ENCODE data around the gene ANKRD28.

DNA sequence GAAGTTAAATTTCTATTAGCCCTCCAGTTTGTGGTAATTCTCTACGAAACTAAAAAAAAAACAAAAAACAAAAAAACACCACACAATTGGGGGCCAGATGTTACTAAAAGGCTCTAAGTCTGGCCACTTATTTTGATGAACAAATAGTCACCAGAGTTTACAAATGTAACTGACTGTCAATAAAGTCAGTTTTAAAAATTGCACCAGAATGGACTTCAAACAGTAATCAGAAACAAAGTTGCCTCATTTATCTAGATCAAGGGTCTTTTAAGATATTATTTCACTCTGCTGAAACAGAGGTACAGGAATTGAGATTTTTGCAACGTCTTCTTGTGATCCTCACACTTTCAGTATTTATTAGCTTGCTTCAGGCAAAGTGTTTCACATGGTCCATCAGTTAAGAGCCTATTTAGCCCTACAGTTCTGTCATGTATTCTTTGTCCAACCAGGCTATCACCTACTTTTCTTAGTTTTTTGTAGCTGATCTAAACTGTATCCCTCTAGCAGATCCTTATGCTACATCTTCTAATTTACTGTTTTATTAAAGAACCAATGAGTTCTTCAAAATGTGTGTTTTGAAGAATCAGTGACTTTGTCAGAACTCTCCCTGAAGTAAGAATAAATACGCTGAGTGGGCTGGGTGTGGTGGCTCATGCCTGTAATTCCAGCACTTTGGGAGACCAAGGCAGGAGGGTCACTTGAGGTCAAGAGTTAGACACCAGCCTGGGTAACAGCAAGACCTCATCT lies 74.7 kb downstream of the ANKRD28 start:
- TF ChIP-seq, protein P1, sequence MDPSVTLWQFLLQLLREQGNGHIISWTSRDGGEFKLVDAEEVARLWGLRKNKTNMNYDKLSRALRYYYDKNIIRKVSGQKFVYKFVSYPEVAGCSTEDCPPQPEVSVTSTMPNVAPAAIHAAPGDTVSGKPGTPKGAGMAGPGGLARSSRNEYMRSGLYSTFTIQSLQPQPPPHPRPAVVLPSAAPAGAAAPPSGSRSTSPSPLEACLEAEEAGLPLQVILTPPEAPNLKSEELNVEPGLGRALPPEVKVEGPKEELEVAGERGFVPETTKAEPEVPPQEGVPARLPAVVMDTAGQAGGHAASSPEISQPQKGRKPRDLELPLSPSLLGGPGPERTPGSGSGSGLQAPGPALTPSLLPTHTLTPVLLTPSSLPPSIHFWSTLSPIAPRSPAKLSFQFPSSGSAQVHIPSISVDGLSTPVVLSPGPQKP (IDR thresholded peaks at IDR 0.05; ENCODE audit: borderline replicate concordance, low read depth, low read length), result no peak
- TF ChIP-seq, protein P2, sequence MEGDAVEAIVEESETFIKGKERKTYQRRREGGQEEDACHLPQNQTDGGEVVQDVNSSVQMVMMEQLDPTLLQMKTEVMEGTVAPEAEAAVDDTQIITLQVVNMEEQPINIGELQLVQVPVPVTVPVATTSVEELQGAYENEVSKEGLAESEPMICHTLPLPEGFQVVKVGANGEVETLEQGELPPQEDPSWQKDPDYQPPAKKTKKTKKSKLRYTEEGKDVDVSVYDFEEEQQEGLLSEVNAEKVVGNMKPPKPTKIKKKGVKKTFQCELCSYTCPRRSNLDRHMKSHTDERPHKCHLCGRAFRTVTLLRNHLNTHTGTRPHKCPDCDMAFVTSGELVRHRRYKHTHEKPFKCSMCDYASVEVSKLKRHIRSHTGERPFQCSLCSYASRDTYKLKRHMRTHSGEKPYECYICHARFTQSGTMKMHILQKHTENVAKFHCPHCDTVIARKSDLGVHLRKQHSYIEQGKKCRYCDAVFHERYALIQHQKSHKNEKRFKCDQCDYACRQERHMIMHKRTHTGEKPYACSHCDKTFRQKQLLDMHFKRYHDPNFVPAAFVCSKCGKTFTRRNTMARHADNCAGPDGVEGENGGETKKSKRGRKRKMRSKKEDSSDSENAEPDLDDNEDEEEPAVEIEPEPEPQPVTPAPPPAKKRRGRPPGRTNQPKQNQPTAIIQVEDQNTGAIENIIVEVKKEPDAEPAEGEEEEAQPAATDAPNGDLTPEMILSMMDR (conservative IDR thresholded peaks at IDR 0.05; ENCODE audit: low read depth, low read length), result no peak
- TF ChIP-seq CEBPB (IDR thresholded peaks at IDR 0.05; ENCODE audit: low read depth, low read length) (no peak), RAD21 (IDR thresholded peaks at IDR 0.05; ENCODE audit: low read length) (no peak), POLR2A (IDR thresholded peaks at IDR 0.05; ENCODE audit: low read depth, low read length) (no peak), RFX5 (IDR thresholded peaks at IDR 0.05; ENCODE audit: low read depth, low read length) (no peak), MAFK (IDR thresholded peaks at IDR 0.05; ENCODE audit: low read depth, low read length) (no peak), MAZ (IDR thresholded peaks at IDR 0.05; ENCODE audit: borderline replicate concordance, low read depth, low read length) (no peak), FOS (IDR thresholded peaks at IDR 0.05; ENCODE audit: low read depth, low read length) (no peak), NFE2L2 (IDR thresholded peaks at IDR 0.05; ENCODE audit: low read depth, low read length) (no peak), SMC3 (IDR thresholded peaks at IDR 0.05; ENCODE audit: low read depth, low read length) (no peak)
- TF ChIP-seq, protein P3, sequence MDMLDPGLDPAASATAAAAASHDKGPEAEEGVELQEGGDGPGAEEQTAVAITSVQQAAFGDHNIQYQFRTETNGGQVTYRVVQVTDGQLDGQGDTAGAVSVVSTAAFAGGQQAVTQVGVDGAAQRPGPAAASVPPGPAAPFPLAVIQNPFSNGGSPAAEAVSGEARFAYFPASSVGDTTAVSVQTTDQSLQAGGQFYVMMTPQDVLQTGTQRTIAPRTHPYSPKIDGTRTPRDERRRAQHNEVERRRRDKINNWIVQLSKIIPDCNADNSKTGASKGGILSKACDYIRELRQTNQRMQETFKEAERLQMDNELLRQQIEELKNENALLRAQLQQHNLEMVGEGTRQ (IDR thresholded peaks at IDR 0.05; ENCODE audit: low read depth, low read length), result no peak

All from IMR-90 (cell line).